ENCODE data around the gene SHISA9.

- TF ChIP-seq POLR2A (IDR thresholded peaks at IDR 0.05), result no peak
- TF ChIP-seq CTCF (IDR thresholded peaks at IDR 0.05), result no peak
- no peak for TF ChIP-seq POLR2AphosphoS5 (IDR thresholded peaks at IDR 0.05)
Measured at GRCh38 chr16:12936391-12936790, 35.0 kb downstream of the SHISA9 start.

Measured in stomach (tissue), 4 donors.